Prostate gland (tissue), 2 donors: ENCODE measurements around the gene CACNA2D4. TPM values are rescaled to one million over a fixed set of nuclear protein-coding genes. Genes with fewer than 3 reads are reported as not detected.

Source experiments
- DNase-seq: peaks from one replicate; pipeline ENCODE4 v3.0.0-alpha.2; 2019; ENCODE audit warnings: low spot score
- H3K27ac ChIP-seq, 2 donors: fragments of 200-600 bp; sonication (generic); 2 replicates each; pipeline ENCODE4 v1.5.1; 2017 to 2019
- H3K27me3 ChIP-seq: fragments of 200-600 bp; sonication (generic); replicated peaks from 2 replicates; pipeline ENCODE4 v1.5.1; 2019; ENCODE audit not compliant: insufficient read depth
- H3K36me3 ChIP-seq, 2 donors: fragments of 200-600 bp; sonication (generic); 1 replicate in 1 of 2; 2 replicates in 1 of 2; pipeline versions ENCODE4 v1.5.1 to v1.8.1; 2017 to 2019
- H3K4me1 ChIP-seq: fragments of 200-600 bp; sonication (generic); replicated peaks from 2 replicates; pipeline ENCODE4 v1.5.1; 2019
- H3K4me3 ChIP-seq, 2 donors: fragments of 200-600 bp; sonication (generic); 2 replicates each; pipeline ENCODE4 v1.5.1; 2017 to 2019
- H3K9me3 ChIP-seq: fragments of 200-600 bp; sonication (generic); 2 replicates; pipeline ENCODE4 v1.5.1; 2017
- CTCF ChIP-seq, 4 experiments: fragments of 200-600 bp in 2 of 4; fragments of 450-650 bp in 2 of 4; sonication (generic) in 2 of 4; IDR thresholded peaks; 1 replicate in 3 of 4; 2 replicates in 1 of 4; pipeline ENCODE4 v1.5.1; 2016 to 2019; ENCODE audit warnings: antibody characterized with exemption in 4 of 4, mild to moderate bottlenecking in 2 of 4, moderate library complexity in 2 of 4
- POLR2A ChIP-seq: fragments of 450-650 bp; IDR thresholded peaks from one replicate; pipeline ENCODE4 v1.6.1; 2016; ENCODE audit warnings: antibody characterized with exemption, mild to moderate bottlenecking
- POLR2AphosphoS5 ChIP-seq: sonication (generic); formaldehyde crosslinking; IDR thresholded peaks from one replicate; pipeline ENCODE4 v1.6.1; 2017; ENCODE audit warnings: antibody characterized with exemption
- WGBS: methylation state at CpG from one replicate; pipeline ENCODE4 v1.1.5; 2018; 5-methylcytosine and 5-hydroxymethylcytosine counted together
- intact Hi-C: fragments of 100-400 bp; cut with DNase I; formaldehyde crosslinking; loops from one replicate; pipeline ENCODE4 v1.14.2; 2022
- total RNA-seq, 2 donors: library from RNA; depleted of rRNA; stranded (reverse); fragments of >200 nt; gene quantifications; one replicate each; pipeline ENCODE4 v1.1.0, GENCODE V29; 2016

The CACNA2D4 gene
- total RNA-seq, 2 donors from 2014 or later = 1.4 to 9.4 TPM

- no peaks in the 10 kb centered on the region for H3K4me1 ChIP-seq
- H3K9me3 ChIP-seq = no peaks in the 10 kb centered on the region
- DNase-seq = no peak
- no peak overlapping the region for H3K27ac ChIP-seq
- TF ChIP-seq POLR2AphosphoS5 = no peak
- TF ChIP-seq POLR2A = no peak
- no peak for TF ChIP-seq CTCF (IDR thresholded peaks at IDR 0.05)
- WGBS = 82% methylated on average over 17 of the region's 17 CpGs
- no peaks in the 10 kb centered on the region for H3K27me3 ChIP-seq
- no peaks in the 10 kb centered on the region for H3K36me3 ChIP-seq
- H3K4me3 ChIP-seq = no peak overlapping the region
- intact Hi-C loops = no loop called here
Measured at GRCh38 chr12:1832801-1833595, 85.5 kb downstream of the CACNA2D4 start.

DNA sequence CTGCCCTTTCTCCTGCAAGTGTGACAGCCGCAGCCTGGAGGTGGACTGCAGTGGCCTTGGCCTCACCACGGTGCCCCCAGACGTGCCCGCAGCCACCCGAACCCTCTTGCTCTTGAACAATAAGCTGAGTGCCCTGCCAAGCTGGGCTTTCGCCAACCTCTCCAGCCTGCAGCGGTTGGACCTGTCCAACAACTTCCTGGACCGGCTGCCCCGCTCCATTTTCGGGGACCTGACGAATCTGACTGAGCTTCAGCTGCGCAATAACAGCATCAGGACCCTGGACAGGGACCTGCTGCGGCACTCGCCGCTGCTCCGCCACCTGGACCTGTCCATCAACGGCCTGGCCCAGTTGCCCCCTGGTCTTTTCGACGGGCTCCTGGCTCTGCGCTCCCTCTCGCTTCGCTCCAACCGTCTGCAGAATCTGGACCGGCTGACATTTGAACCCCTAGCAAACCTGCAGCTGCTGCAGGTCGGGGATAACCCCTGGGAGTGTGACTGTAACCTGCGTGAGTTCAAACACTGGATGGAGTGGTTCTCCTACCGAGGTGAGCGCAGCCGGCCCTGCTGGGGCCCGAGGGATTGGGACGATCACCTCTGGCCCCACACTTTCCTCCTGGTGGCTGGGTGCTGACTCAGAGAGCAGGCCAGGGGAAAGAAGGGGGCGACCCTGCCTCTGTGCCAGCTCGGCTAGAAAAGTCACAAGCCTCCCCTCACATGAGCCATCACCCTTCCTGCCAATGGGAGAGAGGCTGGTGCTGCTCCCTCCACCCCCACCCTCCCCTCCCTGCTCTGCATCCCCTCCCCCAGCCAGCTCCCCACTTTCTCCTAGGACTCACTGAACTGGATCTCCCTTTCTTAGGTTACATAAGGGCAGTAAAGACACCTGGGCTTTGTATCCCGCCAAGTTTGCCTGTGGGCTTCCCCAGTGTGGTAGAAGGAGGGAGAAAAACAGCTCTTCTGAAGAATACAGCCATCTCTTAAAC, 87.2 kb downstream of the CACNA2D4 start:
- Histone ChIP-seq H3K27ac (no peak overlapping the region), H3K9me3 (no peaks in the 10 kb centered on the region), H3K36me3 (no peaks in the 10 kb centered on the region), H3K4me3 (no peak overlapping the region), H3K4me1 (no peaks in the 10 kb centered on the region), H3K27me3 (no peaks in the 10 kb centered on the region)
- TF ChIP-seq POLR2AphosphoS5 = peak; percentile 95
- TF ChIP-seq CTCF (IDR thresholded peaks at IDR 0.05) = no peak
- no peak for TF ChIP-seq POLR2A
- intact Hi-C loops = no loop called here
- 9% methylated on average over 32 of the region's 34 CpGs for WGBS
- DNase-seq = peak; percentile 90

DNA sequence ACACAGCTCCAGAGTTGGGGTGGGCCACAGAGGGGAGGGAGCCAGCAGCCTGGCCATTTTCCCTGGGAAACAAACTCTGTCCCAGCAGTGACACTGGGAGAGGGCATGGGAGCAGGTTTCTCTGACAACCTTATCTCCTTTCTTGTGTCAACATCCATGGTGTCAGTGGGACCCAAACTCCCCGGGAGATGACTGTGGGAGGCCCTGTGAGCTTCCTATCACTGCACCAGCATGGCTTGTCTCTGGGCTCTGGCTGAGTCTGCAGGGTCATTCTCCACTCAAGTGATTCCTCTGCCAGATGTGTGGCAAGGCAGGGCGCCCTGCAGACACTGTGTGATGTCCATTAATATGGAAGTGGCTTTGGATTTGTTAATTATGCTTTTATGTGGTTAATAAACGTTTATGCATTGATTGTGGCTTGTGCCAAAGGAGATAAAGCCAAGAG, 88.0 kb downstream of the CACNA2D4 start:
- WGBS = 16% methylated on average over 3 of the region's 3 CpGs

DNA sequence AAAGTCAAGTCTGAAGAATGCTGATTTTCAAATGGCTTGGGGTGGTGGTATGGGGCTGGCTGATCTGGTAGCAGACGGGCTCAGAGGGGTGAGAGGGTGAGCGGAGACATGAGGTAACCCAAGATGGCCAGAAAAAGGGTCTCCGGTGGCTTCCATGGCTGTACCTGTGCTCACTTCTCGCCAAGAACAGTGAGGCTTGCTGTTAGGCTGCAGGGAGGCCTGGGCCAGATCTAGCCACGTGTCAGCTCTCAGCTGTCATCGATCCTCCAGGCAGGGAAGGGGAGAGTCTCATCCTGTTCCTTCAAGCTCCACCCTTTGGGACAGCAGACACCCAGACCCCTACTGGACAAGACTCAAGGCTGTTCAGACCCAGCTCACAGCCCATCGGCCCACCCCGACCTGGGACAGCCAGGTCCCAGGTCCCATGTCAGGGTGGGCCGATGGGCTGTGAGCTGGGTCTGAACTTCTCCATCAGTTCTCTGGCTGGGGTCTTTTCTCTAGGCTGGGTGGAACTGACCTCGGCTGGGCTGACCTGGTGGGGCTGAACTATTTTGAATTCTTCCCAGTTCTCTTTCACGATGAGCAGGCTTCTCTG, 89.0 kb downstream of the CACNA2D4 start:
- intact Hi-C loops = no loop called here
- Histone ChIP-seq H3K4me1 (no peaks in the 10 kb centered on the region), H3K27ac (no peak overlapping the region), H3K36me3 (no peaks in the 10 kb centered on the region), H3K27me3 (no peaks in the 10 kb centered on the region), H3K9me3 (no peaks in the 10 kb centered on the region), H3K4me3 (no peak overlapping the region)
- no peak for TF ChIP-seq CTCF (IDR thresholded peaks at IDR 0.05)
- TF ChIP-seq POLR2A = no peak
- TF ChIP-seq POLR2AphosphoS5 = no peak
- 89% methylated on average over 11 of the region's 11 CpGs for WGBS
- no peak for DNase-seq

More for the DNA sequence above, 88.0 kb downstream of the CACNA2D4 start:
- no peak for DNase-seq
- TF ChIP-seq POLR2A (no peak), POLR2AphosphoS5 (no peak), CTCF (IDR thresholded peaks at IDR 0.05) (no peak)
- H3K36me3 ChIP-seq = no peaks in the 10 kb centered on the region
- H3K4me3 ChIP-seq = no peak overlapping the region
- no peaks in the 10 kb centered on the region for H3K27me3 ChIP-seq
- no peaks in the 10 kb centered on the region for H3K4me1 ChIP-seq
- intact Hi-C loops = no loop called here
- H3K9me3 ChIP-seq = no peaks in the 10 kb centered on the region
- H3K27ac ChIP-seq = no peak overlapping the region
